ENCODE measurements around the gene HEATR5A. TPM values are rescaled to one million over a fixed set of nuclear protein-coding genes. Genes with fewer than 3 reads are reported as not detected.

The HEATR5A gene
- total and polyA plus RNA-seq, 12 donors = 17.0 to 65.0 (median 46.2) TPM

DNA sequence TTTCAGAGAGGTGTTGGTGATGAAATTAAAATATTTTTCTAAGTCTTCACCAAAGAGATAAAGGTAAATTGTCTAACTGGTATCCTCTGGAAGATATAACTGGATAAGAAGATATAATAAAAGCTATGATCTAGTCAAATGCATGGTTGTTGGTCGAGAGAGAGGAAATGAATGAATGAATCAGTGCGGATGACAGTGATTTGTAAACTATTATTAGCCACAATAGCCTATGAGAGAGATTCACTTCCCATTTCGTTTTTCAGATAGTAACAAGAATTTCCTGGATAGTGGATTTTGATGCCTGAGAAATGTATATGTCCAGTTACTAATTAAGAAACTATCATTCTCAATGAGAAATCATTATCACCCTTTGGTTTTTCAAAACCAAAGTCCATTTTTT, 63.1 kb downstream of the HEATR5A start:
- intact Hi-C loops (cut with DNase I) = loop anchor here in 8 of 10 donors (2.0 to 10.0 kb wide), 10 partner anchors 150 to 702 kb away; partner anchors contain the start of gene HECTD1 (in 3 of the 8)
- Histone ChIP-seq H3K4me1 (peaks cover 0 to 12% (median 0%) of the 10 kb centered on the region in 9 donors), H3K27ac (no peak overlapping the region), H3K9me3 (no peaks in the 10 kb centered on the region), H3K27me3 (no peaks in the 10 kb centered on the region), H3K36me3 (peaks cover 0 to 82% (median 28%) of the 10 kb centered on the region in 9 donors), H3K4me3 (no peak overlapping the region)
- TF ChIP-seq, protein P1, sequence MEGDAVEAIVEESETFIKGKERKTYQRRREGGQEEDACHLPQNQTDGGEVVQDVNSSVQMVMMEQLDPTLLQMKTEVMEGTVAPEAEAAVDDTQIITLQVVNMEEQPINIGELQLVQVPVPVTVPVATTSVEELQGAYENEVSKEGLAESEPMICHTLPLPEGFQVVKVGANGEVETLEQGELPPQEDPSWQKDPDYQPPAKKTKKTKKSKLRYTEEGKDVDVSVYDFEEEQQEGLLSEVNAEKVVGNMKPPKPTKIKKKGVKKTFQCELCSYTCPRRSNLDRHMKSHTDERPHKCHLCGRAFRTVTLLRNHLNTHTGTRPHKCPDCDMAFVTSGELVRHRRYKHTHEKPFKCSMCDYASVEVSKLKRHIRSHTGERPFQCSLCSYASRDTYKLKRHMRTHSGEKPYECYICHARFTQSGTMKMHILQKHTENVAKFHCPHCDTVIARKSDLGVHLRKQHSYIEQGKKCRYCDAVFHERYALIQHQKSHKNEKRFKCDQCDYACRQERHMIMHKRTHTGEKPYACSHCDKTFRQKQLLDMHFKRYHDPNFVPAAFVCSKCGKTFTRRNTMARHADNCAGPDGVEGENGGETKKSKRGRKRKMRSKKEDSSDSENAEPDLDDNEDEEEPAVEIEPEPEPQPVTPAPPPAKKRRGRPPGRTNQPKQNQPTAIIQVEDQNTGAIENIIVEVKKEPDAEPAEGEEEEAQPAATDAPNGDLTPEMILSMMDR (IDR thresholded peaks at IDR 0.05) = no peak
- no peak for DNase-seq
- ATAC-seq = no peak
- 63 to 65% methylated on average over 3 of the region's 3 CpGs for WGBS, 2 donors

DNA sequence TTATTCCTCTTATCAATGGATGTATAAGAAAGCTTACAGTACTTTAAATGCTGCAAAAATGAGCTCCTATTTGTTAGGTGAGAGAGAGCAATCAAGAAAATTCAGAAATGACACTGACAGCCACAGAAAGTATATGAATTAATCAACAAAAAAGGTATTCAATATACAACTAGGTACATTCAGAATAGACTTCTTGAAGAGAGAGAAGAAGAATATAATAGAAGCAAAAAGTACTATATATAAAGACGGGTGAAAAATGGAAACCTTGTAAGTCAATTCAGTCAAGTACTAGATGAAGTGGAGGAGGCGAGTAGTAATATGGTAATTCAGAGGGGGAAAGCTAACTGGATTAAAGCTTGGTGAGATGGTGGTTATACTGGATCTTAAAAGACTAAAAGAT, 74.3 kb downstream of the HEATR5A start:
- Histone ChIP-seq H3K27me3 (no peaks in the 10 kb centered on the region), H3K4me1 (no peaks in the 10 kb centered on the region), H3K4me3 (no peak overlapping the region), H3K9me3 (no peaks in the 10 kb centered on the region), H3K36me3 (peaks cover 0 to 100% (median 46%) of the 10 kb centered on the region in 9 donors), H3K27ac (no peak overlapping the region)
- intact Hi-C loops (cut with DNase I) = loop anchor here in 1 of 10 donors (10.0 kb wide), 1 partner anchor 231 kb away; no protein-coding TSS in a partner anchor
- TF ChIP-seq, protein P1 (IDR thresholded peaks at IDR 0.05) = no peak
- DNase-seq = no peak
- WGBS, 2 donors = 93 to 95% methylated on average over 2 of the region's 2 CpGs
- no peak for ATAC-seq

DNA sequence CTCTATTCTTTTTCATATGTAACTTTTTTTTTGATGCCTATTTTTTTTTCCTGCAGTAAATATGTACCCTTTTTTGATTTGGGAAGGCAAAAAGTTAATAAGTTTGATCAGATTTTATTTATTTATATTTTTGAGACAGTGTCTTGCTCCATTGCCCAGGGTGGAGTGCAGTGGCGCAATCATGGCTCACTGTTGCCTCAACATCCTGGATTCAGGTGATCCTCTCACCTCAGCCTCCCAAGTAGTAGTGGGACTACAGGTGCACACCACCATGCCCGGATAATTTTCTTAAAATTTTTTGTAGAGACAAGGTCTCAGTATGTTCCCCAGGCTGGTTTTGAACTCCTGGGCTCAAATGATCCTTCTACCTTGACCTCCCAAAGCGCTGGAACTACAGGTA, 79.1 kb downstream of the HEATR5A start:
- 95 to 99% methylated on average over 3 of the region's 3 CpGs for WGBS, 2 donors
- intact Hi-C loops (cut with DNase I) = loop anchor here in 1 of 10 donors (10.0 kb wide), 1 partner anchor 226 kb away; no protein-coding TSS in a partner anchor
- H3K4me3 ChIP-seq = no peak overlapping the region
- DNase-seq (no peak), ATAC-seq (no peak)
- no peaks in the 10 kb centered on the region for H3K27me3 ChIP-seq
- TF ChIP-seq, protein P1 (IDR thresholded peaks at IDR 0.05) = no peak
- peaks cover 0 to 100% (median 43%) of the 10 kb centered on the region in 9 donors for H3K36me3 ChIP-seq
- no peaks in the 10 kb centered on the region for H3K4me1 ChIP-seq
- no peak overlapping the region for H3K27ac ChIP-seq
- no peaks in the 10 kb centered on the region for H3K9me3 ChIP-seq

DNA sequence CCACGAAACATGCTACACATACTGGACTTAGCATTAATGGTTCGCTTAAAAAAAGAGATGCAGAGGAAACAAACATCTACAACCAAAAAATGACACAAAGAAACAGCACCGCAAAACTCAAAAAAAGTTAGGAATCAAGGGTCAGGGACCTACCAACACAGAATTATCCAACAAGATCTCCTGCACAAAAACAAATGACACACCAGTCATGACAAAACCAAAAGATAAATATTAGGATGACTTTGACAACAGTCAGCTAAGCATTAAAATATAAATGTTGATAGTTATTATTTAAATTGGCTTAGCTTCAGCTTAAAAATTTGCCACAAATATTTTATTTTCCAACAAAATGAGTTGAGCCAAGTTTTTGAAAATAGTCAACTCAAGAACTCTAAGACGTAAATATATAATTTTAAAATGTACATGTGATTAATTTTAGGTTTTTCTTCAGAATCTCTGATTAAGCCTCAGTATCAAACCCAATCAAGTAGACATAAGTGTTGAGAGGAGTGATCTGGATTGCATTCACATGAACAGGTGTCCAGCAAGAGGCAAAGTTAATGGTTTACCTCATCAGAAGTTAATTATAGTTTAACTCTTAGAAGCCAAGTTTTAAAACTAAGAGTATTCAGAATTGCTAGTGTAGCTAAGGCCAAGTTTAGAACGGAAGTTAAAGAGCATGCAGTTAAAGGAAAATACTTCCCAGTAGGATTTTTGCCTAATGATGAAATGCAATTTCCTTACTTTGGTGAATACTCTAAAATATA, 79.9 kb downstream of the HEATR5A start:
- Histone ChIP-seq H3K27me3 (no peaks in the 10 kb centered on the region), H3K36me3 (peaks cover 0 to 100% (median 37%) of the 10 kb centered on the region in 9 donors), H3K27ac (no peak overlapping the region), H3K4me3 (no peak overlapping the region), H3K9me3 (no peaks in the 10 kb centered on the region), H3K4me1 (no peaks in the 10 kb centered on the region)
- DNase-seq (no peak), ATAC-seq (no peak)
- intact Hi-C loops (cut with DNase I) = loop anchor here in 1 of 10 donors (10.0 kb wide), 1 partner anchor 226 kb away; no protein-coding TSS in a partner anchor
- TF ChIP-seq, protein P1 (IDR thresholded peaks at IDR 0.05) = no peak
- 81 to 83% methylated on average over 5 of the region's 5 CpGs for WGBS, 2 donors

All from heart right ventricle (tissue), 16 donors.